BJ (cell line): ENCODE results near the gene TNS3. TPM values are rescaled to one million over a fixed set of nuclear protein-coding genes. Genes with fewer than 3 reads are reported as not detected.

ENCODE experiments used
- CTCF ChIA-PET: fragments of 350-600 bp; formaldehyde crosslinking; extraction: SDS; loops from one replicate; lab custom pipeline; 2021; ENCODE audit warnings: antibody characterized with exemption, inconsistent platforms; lab: Yijun Ruan, JAX
- POLR2A ChIA-PET: fragments of 300-600 bp; sonication (Branson Sonifier 250); formaldehyde crosslinking; extraction: SDS; loops from one replicate; lab custom pipeline; 2021; ENCODE audit warnings: antibody characterized with exemption; lab: Charles Lee
- DNase-seq: peaks from one replicate; pipeline ENCODE4 v3.0.0-alpha.2; 2011; ENCODE audit warnings: low read depth
- H3K27me3 ChIP-seq: 2 replicates; pipeline ENCODE4 v1.6.0; 2011; ENCODE audit warnings: low read length; ENCODE audit not compliant: control insufficient read depth, insufficient read depth
- H3K36me3 ChIP-seq: 2 replicates; pipeline ENCODE4 v1.5.1; 2011; ENCODE audit warnings: low read length; ENCODE audit not compliant: control insufficient read depth, insufficient read depth
- H3K4me3 ChIP-seq: 2 replicates; pipeline ENCODE4 v1.5.1; 2011; ENCODE audit warnings: low read depth, mild to moderate bottlenecking, control low read depth, low read length
- CTCF ChIP-seq: IDR thresholded peaks from 2 replicates; pipeline ENCODE4 v1.5.1; 2011; ENCODE audit warnings: low read depth, mild to moderate bottlenecking, control low read depth, inconsistent platforms, low read length, moderate library complexity; ENCODE audit not compliant: insufficient read depth
- polyA plus RNA-seq: library from polyadenylated mRNA; depleted of rRNA; stranded (reverse); fragments of >200 nt; gene quantifications from 2 replicates; pipeline ENCODE4 v1.2.3, GENCODE V29; 2011

Gene TNS3
- polyA plus RNA-seq, 1 experiment, result 126 TPM

GRCh38 chr7:47343061-47343455, 238.9 kb downstream of the TNS3 start:
- TF ChIP-seq CTCF, result no peak
- Histone ChIP-seq H3K27me3 (no peaks in the 10 kb centered on the region), H3K36me3 (peaks cover 41% of the 10 kb centered on the region), H3K4me3 (no peak overlapping the region)
- POLR2A ChIA-PET, result no interaction called here
- no peak for DNase-seq
- CTCF ChIA-PET, result no interaction called here

- CTCF ChIA-PET, result interaction anchor here (0.7 kb wide), 1 partner anchor 18 kb away, joined by 3 read pairs; no protein-coding TSS in a partner anchor
- Histone ChIP-seq H3K4me3 (no peak overlapping the region), H3K27me3 (no peaks in the 10 kb centered on the region), H3K36me3 (peaks cover 35% of the 10 kb centered on the region)
- DNase-seq, result no peak
- POLR2A ChIA-PET, result no interaction called here
- TF ChIP-seq CTCF, result no peak
These were observed 239.4 kb downstream of the TNS3 start for GRCh38 chr7:47342296-47343060.

- CTCF ChIA-PET, result interaction anchor here (1.2 kb wide), 1 partner anchor 14 kb away, joined by 4 read pairs; no protein-coding TSS in a partner anchor
These were observed 241.4 kb downstream of the TNS3 start for GRCh38 chr7:47340517-47340916.

GRCh38 chr7:47338026-47338425, 243.9 kb downstream of the TNS3 start:
- H3K27me3 ChIP-seq, result no peaks in the 10 kb centered on the region
- no peak for DNase-seq
- no peak for TF ChIP-seq CTCF
- ChIA-PET CTCF (no interaction called here), POLR2A (no interaction called here)
- peaks cover 14% of the 10 kb centered on the region for H3K36me3 ChIP-seq
- no peak overlapping the region for H3K4me3 ChIP-seq

More at GRCh38 chr7:47340517-47340916, 241.4 kb downstream of the TNS3 start:
- peaks cover 23% of the 10 kb centered on the region for H3K36me3 ChIP-seq
- no peak for TF ChIP-seq CTCF
- H3K4me3 ChIP-seq, result no peak overlapping the region
- DNase-seq, result no peak
- POLR2A ChIA-PET, result no interaction called here
- H3K27me3 ChIP-seq, result no peaks in the 10 kb centered on the region

- POLR2A ChIA-PET, result no interaction called here
These were observed 244.4 kb downstream of the TNS3 start for GRCh38 chr7:47337531-47337930.

More at GRCh38 chr7:47337531-47337930, 244.4 kb downstream of the TNS3 start:
- no peaks in the 10 kb centered on the region for H3K27me3 ChIP-seq
- peaks cover 10% of the 10 kb centered on the region for H3K36me3 ChIP-seq
- H3K4me3 ChIP-seq, result no peak overlapping the region
- DNase-seq, result no peak
- no peak for TF ChIP-seq CTCF
- CTCF ChIA-PET, result no interaction called here
